Measurements from ENCODE around the gene TBX21. TPM values are rescaled to one million over a fixed set of nuclear protein-coding genes. Genes with fewer than 3 reads are reported as not detected.
A peak's percentile ranks its signal among the peaks of the same experiment; 100 is the strongest.

TBX21 gene
- under 1 TPM; 0.03 to 0.21 (median 0.13) TPM for polyA plus RNA-seq (ENCODE audit: insufficient read length in 4 of 4)

- peak in 1 of 4 donors; percentile 41 for DNase-seq (ENCODE audit: low read depth in 4 of 4, low spot score in 2 of 4)
These were observed at the start of gene TBX21 for GRCh38 chr17:47733047-47733673. Gene TBX21, plus strand, starts transcription at chr17:47733236. Its CDS starts 219 bp downstream, at chr17:47733455.

- no peak for DNase-seq (ENCODE audit: low read depth in 4 of 4, low spot score in 2 of 4)
These were observed 49.0 kb upstream of the TBX21 start for GRCh38 chr17:47684025-47684424.

GRCh38 chr17:47684535-47685193 lies 48.4 kb upstream of the TBX21 start:
- DNase-seq (ENCODE audit: low read depth in 4 of 4, low spot score in 2 of 4), result no peak

- DNase-seq (ENCODE audit: low read depth in 4 of 4, low spot score in 2 of 4), result no peak
These were observed 47.3 kb upstream of the TBX21 start for GRCh38 chr17:47685556-47686275.

GRCh38 chr17:47686276-47686635 lies 46.8 kb upstream of the TBX21 start:
- DNase-seq (ENCODE audit: low read depth in 4 of 4, low spot score in 2 of 4), result no peak

- no peak for DNase-seq (ENCODE audit: low read depth in 4 of 4, low spot score in 2 of 4)
These were observed 46.2 kb upstream of the TBX21 start for GRCh38 chr17:47686664-47687327.

GRCh38 chr17:47687328-47687690 lies 45.7 kb upstream of the TBX21 start:
- DNase-seq (ENCODE audit: low read depth in 4 of 4, low spot score in 2 of 4), result no peak

- DNase-seq (ENCODE audit: low read depth in 4 of 4, low spot score in 2 of 4), result no peak
These were observed 45.3 kb upstream of the TBX21 start for GRCh38 chr17:47687748-47688147.

- no peak for DNase-seq (ENCODE audit: low read depth in 4 of 4, low spot score in 2 of 4)
These were observed 42.9 kb upstream of the TBX21 start for GRCh38 chr17:47690121-47690520.

GRCh38 chr17:47692137-47692894 lies 40.7 kb upstream of the TBX21 start:
- DNase-seq (ENCODE audit: low read depth in 4 of 4, low spot score in 2 of 4), result no peak

GRCh38 chr17:47692895-47693730 lies 39.9 kb upstream of the TBX21 start:
- DNase-seq (ENCODE audit: low read depth in 4 of 4, low spot score in 2 of 4), result peak in 1 of 4 donors; percentile 27

GRCh38 chr17:47693731-47694580 lies 39.1 kb upstream of the TBX21 start, which contains the start of gene TBKBP1:
Gene TBKBP1, plus strand, starts transcription at chr17:47694161. Its CDS starts 1,952 bp downstream, at chr17:47696113.
- peak in 3 of 4 donors; percentile 59 to 81 (median 69) for DNase-seq (ENCODE audit: low read depth in 4 of 4, low spot score in 2 of 4)

GRCh38 chr17:47694581-47695428 lies 38.2 kb upstream of the TBX21 start:
- DNase-seq (ENCODE audit: low read depth in 4 of 4, low spot score in 2 of 4), result peak in 2 of 4 donors; percentile 36 to 38

GRCh38 chr17:47695429-47696376 lies 37.3 kb upstream of the TBX21 start:
- DNase-seq (ENCODE audit: low read depth in 4 of 4, low spot score in 2 of 4), result no peak

GRCh38 chr17:47696717-47697642 lies 36.1 kb upstream of the TBX21 start:
- DNase-seq (ENCODE audit: low read depth in 4 of 4, low spot score in 2 of 4), result no peak

Measured in left renal cortex interstitium (tissue), 4 donors.